HG03135 (cell line): Measurements from ENCODE around the gene KRT78.

ENCODE experiments used
- ATAC-seq: cut with Tn5 transposase; IDR thresholded peaks from one replicate; pipeline ENCODE4 v1.9.1; 2021; ENCODE audit warnings: mild to moderate bottlenecking, moderate library complexity; ENCODE audit not compliant: unreplicated experiment

Gene KRT78

GRCh38 chr12:52813885-52814709, 34.7 kb downstream of the KRT78 start, which contains the start of gene KRT4:
KRT4 (minus strand) TSS chr12:52814116; CDS start chr12:52814058, 58 bp downstream.
- ATAC-seq: no peak

GRCh38 chr12:52813203-52813819, 35.5 kb downstream of the KRT78 start:
- no peak for ATAC-seq

- no peak for ATAC-seq
Measured at GRCh38 chr12:52812749-52813148, 36.0 kb downstream of the KRT78 start.

- no peak for ATAC-seq
Measured at GRCh38 chr12:52812073-52812400, 36.8 kb downstream of the KRT78 start.

- ATAC-seq: no peak
Measured at GRCh38 chr12:52811191-52812072, 37.4 kb downstream of the KRT78 start.

GRCh38 chr12:52810554-52810953, 38.2 kb downstream of the KRT78 start:
- ATAC-seq: no peak

- no peak for ATAC-seq
Measured at GRCh38 chr12:52809166-52809565, 39.6 kb downstream of the KRT78 start.

- ATAC-seq: no peak
Measured at GRCh38 chr12:52808573-52809160, 40.1 kb downstream of the KRT78 start.

- no peak for ATAC-seq
Measured at GRCh38 chr12:52807544-52808470, 41.0 kb downstream of the KRT78 start.

GRCh38 chr12:52806821-52807543, 41.8 kb downstream of the KRT78 start:
- no peak for ATAC-seq

GRCh38 chr12:52806169-52806811, 42.5 kb downstream of the KRT78 start:
- ATAC-seq: no peak

- no peak for ATAC-seq
Measured at GRCh38 chr12:52805739-52806138, 43.1 kb downstream of the KRT78 start.

- no peak for ATAC-seq
Measured at GRCh38 chr12:52805000-52805399, 43.8 kb downstream of the KRT78 start.

- ATAC-seq: no peak
Measured at GRCh38 chr12:52802442-52802841, 46.4 kb downstream of the KRT78 start.

- no peak for ATAC-seq
Measured at GRCh38 chr12:52801773-52802172, 47.0 kb downstream of the KRT78 start.

GRCh38 chr12:52800259-52800917, 48.4 kb downstream of the KRT78 start:
- no peak for ATAC-seq

- ATAC-seq: no peak
Measured at GRCh38 chr12:52799505-52800211, 49.1 kb downstream of the KRT78 start.
